ENCODE measurements around the gene IGSF9. TPM values are rescaled to one million over a fixed set of nuclear protein-coding genes. Genes with fewer than 3 reads are reported as not detected.

The IGSF9 gene
- total RNA-seq, 1 donor from 2014 or later, result 2.1 TPM

DNA sequence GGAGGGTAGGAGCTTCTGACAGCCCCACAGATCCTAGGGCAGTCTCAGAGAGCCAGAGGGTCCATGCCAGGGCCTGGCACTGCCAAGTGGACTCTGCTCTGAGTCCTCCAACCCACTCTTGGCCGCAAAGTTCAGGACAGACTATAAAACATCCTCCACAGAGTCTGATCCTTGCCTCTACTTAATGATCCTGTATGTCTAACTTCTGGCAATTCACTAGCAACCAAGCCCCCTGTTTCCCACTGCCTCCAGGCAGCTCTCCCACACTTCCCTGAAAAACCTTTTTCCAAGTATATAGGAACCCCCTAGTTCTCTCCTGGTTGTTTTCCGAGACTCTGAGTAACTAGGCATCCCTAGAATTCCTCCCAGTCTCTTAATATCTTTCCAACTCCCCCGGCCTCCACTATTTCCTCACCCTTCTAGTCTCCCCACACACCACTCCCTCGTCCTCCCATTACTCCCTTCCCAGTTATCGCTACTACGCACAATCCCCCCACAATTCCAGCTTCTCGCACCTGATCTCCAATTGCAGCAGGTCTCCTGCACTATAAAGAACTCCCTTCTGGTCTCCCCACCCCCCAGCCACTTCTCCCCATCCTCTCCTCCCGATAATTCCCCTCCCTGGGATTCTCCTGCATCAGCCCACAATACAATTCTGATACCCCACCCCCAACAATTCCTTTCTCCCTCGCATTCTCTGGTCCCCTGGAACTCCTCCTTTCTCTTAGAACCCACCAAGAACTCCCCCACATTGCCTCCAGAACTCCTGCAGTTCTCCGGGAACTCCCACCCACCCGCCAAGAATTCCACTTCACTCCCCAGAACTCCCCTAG is 574 bp downstream of the IGSF9 start:
- Histone ChIP-seq H3K79me2 (ENCODE audit: insufficient read depth, low read length) (no peaks in the 10 kb centered on the region), H4K20me1 (ENCODE audit: insufficient read depth, low read length) (no peaks in the 10 kb centered on the region), H3K9ac (ENCODE audit: low read length) (peak overlapping the region; percentile 57), H3K36me3 (ENCODE audit: insufficient read depth, low read length) (no peaks in the 10 kb centered on the region), H3K27ac (ENCODE audit: low read depth, low read length) (no peak overlapping the region), H3K4me3 (ENCODE audit: insufficient read depth, low read depth, low read length) (peak overlapping the region; percentile 62), H3K4me2 (ENCODE audit: low read length) (peak overlapping the region; percentile 99), H3K4me1 (ENCODE audit: insufficient read depth, low read length) (peaks cover 14% of the 10 kb centered on the region), H3K27me3 (ENCODE audit: insufficient read depth, low read length) (peaks cover 9% of the 10 kb centered on the region), H3K9me3 (ENCODE audit: insufficient read depth, low read depth, low read length) (no peaks in the 10 kb centered on the region), H2AFZ (ENCODE audit: low read depth, low read length) (peak overlapping the region; percentile 59)
- no peak overlapping the region for H3K27ac Mint-ChIP-seq (ENCODE audit: unreplicated experiment)
- no peaks in the 10 kb centered on the region for H3K9me3 Mint-ChIP-seq (ENCODE audit: unreplicated experiment)
- H3K4me1 Mint-ChIP-seq (ENCODE audit: low read depth, unreplicated experiment), result peaks cover 7% of the 10 kb centered on the region
- peaks cover 46% of the 10 kb centered on the region for H3K27me3 Mint-ChIP-seq (ENCODE audit: low read depth, unreplicated experiment)
- no peak for DNase-seq (ENCODE audit: low read depth)
- TF ChIP-seq, protein P1, sequence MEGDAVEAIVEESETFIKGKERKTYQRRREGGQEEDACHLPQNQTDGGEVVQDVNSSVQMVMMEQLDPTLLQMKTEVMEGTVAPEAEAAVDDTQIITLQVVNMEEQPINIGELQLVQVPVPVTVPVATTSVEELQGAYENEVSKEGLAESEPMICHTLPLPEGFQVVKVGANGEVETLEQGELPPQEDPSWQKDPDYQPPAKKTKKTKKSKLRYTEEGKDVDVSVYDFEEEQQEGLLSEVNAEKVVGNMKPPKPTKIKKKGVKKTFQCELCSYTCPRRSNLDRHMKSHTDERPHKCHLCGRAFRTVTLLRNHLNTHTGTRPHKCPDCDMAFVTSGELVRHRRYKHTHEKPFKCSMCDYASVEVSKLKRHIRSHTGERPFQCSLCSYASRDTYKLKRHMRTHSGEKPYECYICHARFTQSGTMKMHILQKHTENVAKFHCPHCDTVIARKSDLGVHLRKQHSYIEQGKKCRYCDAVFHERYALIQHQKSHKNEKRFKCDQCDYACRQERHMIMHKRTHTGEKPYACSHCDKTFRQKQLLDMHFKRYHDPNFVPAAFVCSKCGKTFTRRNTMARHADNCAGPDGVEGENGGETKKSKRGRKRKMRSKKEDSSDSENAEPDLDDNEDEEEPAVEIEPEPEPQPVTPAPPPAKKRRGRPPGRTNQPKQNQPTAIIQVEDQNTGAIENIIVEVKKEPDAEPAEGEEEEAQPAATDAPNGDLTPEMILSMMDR (IDR thresholded peaks at IDR 0.05; ENCODE audit: insufficient read depth, low read depth, low read length), result no peak
- no peak for TF ChIP-seq EZH2 (IDR thresholded peaks at IDR 0.05; ENCODE audit: insufficient read depth, low read length)
- FAIRE-seq, result no peak
- peak overlapping the region; percentile 83 for H3K4me3 Mint-ChIP-seq (ENCODE audit: unreplicated experiment)
- no peaks in the 10 kb centered on the region for H3K36me3 Mint-ChIP-seq (ENCODE audit: low read depth, unreplicated experiment)

DNA sequence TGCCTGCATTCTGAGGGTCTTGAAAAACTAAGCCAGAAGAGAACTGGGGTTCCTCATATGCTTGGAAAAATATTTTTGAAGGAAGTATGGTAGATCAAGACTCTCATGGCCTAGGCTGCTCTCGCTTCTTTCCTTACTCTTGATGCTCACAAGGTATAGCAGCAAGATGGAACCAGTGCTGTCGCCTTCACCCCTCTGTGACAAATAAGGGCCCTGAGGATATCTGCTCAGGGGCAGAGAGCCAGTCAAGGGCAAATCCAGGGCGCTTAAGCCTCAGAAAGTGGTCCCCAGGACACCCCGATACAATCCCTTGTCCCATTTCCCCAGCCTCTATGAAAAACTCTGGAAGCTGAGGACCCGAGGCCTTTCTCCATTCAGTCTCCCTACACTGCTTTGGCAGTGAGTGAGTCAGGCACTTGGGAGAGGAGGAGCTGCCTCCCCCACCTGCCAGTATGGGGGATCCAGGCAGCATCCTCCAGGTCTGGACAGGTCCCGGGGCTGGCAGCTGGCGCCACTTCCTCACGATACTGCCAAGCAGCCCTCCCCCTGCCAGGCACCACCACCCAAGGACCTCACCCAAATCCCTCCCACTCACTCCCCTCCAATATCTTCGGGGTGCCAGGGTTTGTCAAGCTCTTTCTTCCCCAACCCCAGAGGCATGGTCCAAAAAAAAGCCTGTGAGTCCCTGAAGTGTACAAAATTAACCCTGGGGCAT is 1.3 kb downstream of the IGSF9 start:
- no peak for FAIRE-seq
- H3K9me3 ChIP-seq (ENCODE audit: insufficient read depth, low read depth, low read length), result no peaks in the 10 kb centered on the region
- no peaks in the 10 kb centered on the region for H3K36me3 ChIP-seq (ENCODE audit: insufficient read depth, low read length)
- H3K27me3 ChIP-seq (ENCODE audit: insufficient read depth, low read length), result peaks cover 9% of the 10 kb centered on the region
- no peak overlapping the region for H3K27ac ChIP-seq (ENCODE audit: low read depth, low read length)
- no peak for DNase-seq (ENCODE audit: low read depth)
- no peak overlapping the region for H3K4me3 ChIP-seq (ENCODE audit: insufficient read depth, low read depth, low read length)
- H3K4me1 ChIP-seq (ENCODE audit: insufficient read depth, low read length), result peaks cover 14% of the 10 kb centered on the region
- Mint-ChIP-seq H3K36me3 (ENCODE audit: low read depth, unreplicated experiment) (no peaks in the 10 kb centered on the region), H3K4me3 (ENCODE audit: unreplicated experiment) (no peak overlapping the region), H3K27ac (ENCODE audit: unreplicated experiment) (no peak overlapping the region), H3K9me3 (ENCODE audit: unreplicated experiment) (no peaks in the 10 kb centered on the region), H3K4me1 (ENCODE audit: low read depth, unreplicated experiment) (peaks cover 6% of the 10 kb centered on the region), H3K27me3 (ENCODE audit: low read depth, unreplicated experiment) (peaks cover 46% of the 10 kb centered on the region)
- no peak overlapping the region for H3K9ac ChIP-seq (ENCODE audit: low read length)
- no peaks in the 10 kb centered on the region for H4K20me1 ChIP-seq (ENCODE audit: insufficient read depth, low read length)
- no peak overlapping the region for H3K4me2 ChIP-seq (ENCODE audit: low read length)
- H3K79me2 ChIP-seq (ENCODE audit: insufficient read depth, low read length), result no peaks in the 10 kb centered on the region
- TF ChIP-seq EZH2 (IDR thresholded peaks at IDR 0.05; ENCODE audit: insufficient read depth, low read length), result no peak
- TF ChIP-seq, protein P1 (IDR thresholded peaks at IDR 0.05; ENCODE audit: insufficient read depth, low read depth, low read length), result no peak
- H2AFZ ChIP-seq (ENCODE audit: low read depth, low read length), result no peak overlapping the region
